Mucosa of gallbladder (tissue), 1 donor: ENCODE data around the gene VDAC2. TPM values are rescaled to one million over a fixed set of nuclear protein-coding genes. Genes with fewer than 3 reads are reported as not detected.

Experiments
- DNase-seq: peaks from one replicate; pipeline ENCODE4 v3.0.0-alpha.2; 2020; ENCODE audit warnings: low spot score
- total RNA-seq: library from RNA; stranded (reverse); gene quantifications from one replicate; pipeline ENCODE4 v1.2.1, GENCODE V29; 2021
- donor health status: DM: no; HTN: no; CAD: no.

The VDAC2 gene
- total RNA-seq, 1 donor from 2014 or later, result 152 TPM

- no peak for DNase-seq
Observed at GRCh38 chr10:75253281-75254220, 43.0 kb downstream of the VDAC2 start.

GRCh38 chr10:75254739-75255138 lies 44.1 kb downstream of the VDAC2 start:
- no peak for DNase-seq

GRCh38 chr10:75260990-75261389 lies 50.4 kb downstream of the VDAC2 start:
- DNase-seq, result no peak

- no peak for DNase-seq
Observed at GRCh38 chr10:75261813-75262705, 51.5 kb downstream of the VDAC2 start.

GRCh38 chr10:75263806-75264205 lies 53.2 kb downstream of the VDAC2 start:
- no peak for DNase-seq

GRCh38 chr10:75265856-75266255 lies 55.3 kb downstream of the VDAC2 start:
- no peak for DNase-seq

- DNase-seq, result no peak
Observed at GRCh38 chr10:75266945-75267344, 56.3 kb downstream of the VDAC2 start.

GRCh38 chr10:75269605-75270004 lies 59.0 kb downstream of the VDAC2 start:
- DNase-seq, result no peak

- DNase-seq, result no peak
Observed at GRCh38 chr10:75272094-75272493, 61.5 kb downstream of the VDAC2 start.

GRCh38 chr10:75272896-75273295 lies 62.3 kb downstream of the VDAC2 start:
- DNase-seq, result no peak

GRCh38 chr10:75276069-75276872 lies 65.7 kb downstream of the VDAC2 start:
- DNase-seq, result no peak

GRCh38 chr10:75280236-75280635 lies 69.6 kb downstream of the VDAC2 start:
- no peak for DNase-seq

Other genes starting within 250 kb of the VDAC2 start
- gene SAMD8, start 99.1 kb upstream of the VDAC2 start, total RNA-seq, result 20.2 TPM
- gene COMTD1, start 25.2 kb downstream of the VDAC2 start, total RNA-seq, result 20.0 TPM
- 15.9 TPM for gene ZNF503, start 191.0 kb downstream of the VDAC2 start, total RNA-seq
- 17.1 TPM for gene LRMDA, start 220.8 kb downstream of the VDAC2 start, total RNA-seq